Aorta (tissue), 5 donors: ENCODE measurements around the gene PPM1B. TPM values are rescaled to one million over a fixed set of nuclear protein-coding genes. Genes with fewer than 3 reads are reported as not detected.

ENCODE experiments used
- ATAC-seq: fragments of 200-7000 bp; cut with Tn5 transposase; one replicate; pipeline ENCODE4 v1.9.1; 2022; ENCODE audit warnings: moderate library complexity; ENCODE audit not compliant: low FRiP score
- DNase-seq, 2 donors: peaks; one replicate each; pipeline ENCODE4 v3.0.0-alpha.2; 2020
- H3K27ac ChIP-seq, 2 donors: one replicate each; pipeline ENCODE4 v1.5.1; 2013; ENCODE audit warnings: low read length in 2 of 2, mild to moderate bottlenecking in 2 of 2, moderate library complexity in 2 of 2, control low read depth in 1 of 2, inconsistent platforms in 1 of 2, low read depth in 1 of 2
- H3K27me3 ChIP-seq, 2 donors: one replicate each; pipeline ENCODE4 v1.6.1; 2013; ENCODE audit warnings: control low read depth in 1 of 2, low read length in 1 of 2, mild to moderate bottlenecking in 1 of 2, moderate library complexity in 1 of 2; ENCODE audit not compliant: insufficient read depth in 2 of 2, control insufficient read depth in 1 of 2
- H3K36me3 ChIP-seq, 2 donors: one replicate each; pipeline ENCODE4 v1.6.1; 2013; ENCODE audit warnings: control low read depth in 1 of 2, low read length in 1 of 2, mild to moderate bottlenecking in 1 of 2; ENCODE audit not compliant: insufficient read depth in 2 of 2, control insufficient read depth in 1 of 2
- H3K4me1 ChIP-seq, 2 donors: one replicate each; pipeline ENCODE4 v1.6.1; 2013; ENCODE audit warnings: low read length in 2 of 2, control low read depth in 1 of 2, mild to moderate bottlenecking in 1 of 2, moderate library complexity in 1 of 2; ENCODE audit not compliant: insufficient read depth in 2 of 2, control insufficient read depth in 1 of 2
- H3K4me3 ChIP-seq, 2 donors: one replicate each; pipeline ENCODE4 v1.5.1; 2013; ENCODE audit warnings: low read length in 2 of 2, control low read depth in 1 of 2, mild to moderate bottlenecking in 1 of 2
- H3K9me3 ChIP-seq: one replicate; pipeline ENCODE4 v1.6.1; 2013; ENCODE audit warnings: mild to moderate bottlenecking, low read length; ENCODE audit not compliant: control insufficient read depth
- WGBS, 2 donors: extraction: QIAGEN DNeasy Blood & Tissue Kit; methylation state at CpG; one replicate each; pipeline ENCODE4 v1.1.7; 2013; 5-methylcytosine and 5-hydroxymethylcytosine counted together
- intact Hi-C, 2 donors: fragments of 100-400 bp; cut with DNase I; formaldehyde crosslinking; loops; one replicate each; pipeline versions ENCODE4 v1.14.2 to v1.15.0; 2022
- polyA plus RNA-seq, 2 donors: library from polyadenylated mRNA; stranded (reverse); fragments of 200-250 nt; gene quantifications; one replicate each; pipeline ENCODE4 v1.2.3, GENCODE V29; 2013
- total RNA-seq, 2 donors: library from RNA; stranded (reverse); fragmentation: NEBNext Ultra II Directional; extraction: Animal tissue kit (Norgen Biotek cat#: 25700); gene quantifications; one replicate each; pipeline ENCODE4 v1.2.1, GENCODE V29; 2021
- donor health status: healthy with polysubstance abuse.
- donor health status: Bipolar disorder and iron deficiency.
- donor health status: DM: no; HTN: no; CAD: no.
- donor health status: DM: no; HTN: no; CAD: no.
- donor health status: DM: yes; HTN: yes; CAD: no.

PPM1B gene
- total and polyA plus RNA-seq, 4 donors = 42.1 to 75.6 (median 50.3) TPM

DNA sequence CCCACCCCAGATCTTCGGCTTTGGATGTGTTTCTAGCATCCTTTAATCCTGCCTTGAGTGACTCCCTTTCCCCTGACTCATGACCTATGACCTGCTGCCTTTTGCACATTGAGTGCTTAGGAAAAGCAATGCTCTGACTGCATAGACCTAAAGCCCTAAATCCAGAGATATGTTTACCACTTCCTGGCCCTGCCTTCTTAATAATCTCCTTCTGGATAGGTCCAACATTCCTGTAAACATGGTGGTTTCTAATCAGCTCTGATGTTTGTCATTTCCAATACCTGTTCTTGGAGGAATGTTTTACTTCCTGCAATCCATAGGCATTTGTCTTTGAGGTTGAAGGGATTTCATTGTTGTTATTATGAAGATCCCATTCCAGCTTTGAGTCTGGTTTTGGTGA, 108.9 kb downstream of the PPM1B start:
- Histone ChIP-seq H3K27ac (no peak overlapping the region), H3K9me3 (no peaks in the 10 kb centered on the region), H3K36me3 (no peaks in the 10 kb centered on the region), H3K27me3 (no peaks in the 10 kb centered on the region), H3K4me1 (peaks cover 0 to 3% of the 10 kb centered on the region in 2 donors), H3K4me3 (no peak overlapping the region)
- ATAC-seq = no peak
- WGBS, 2 donors = 82 to 91% methylated on average over 1 of the region's 1 CpG
- intact Hi-C loops = no loop called here
- no peak for DNase-seq

DNA sequence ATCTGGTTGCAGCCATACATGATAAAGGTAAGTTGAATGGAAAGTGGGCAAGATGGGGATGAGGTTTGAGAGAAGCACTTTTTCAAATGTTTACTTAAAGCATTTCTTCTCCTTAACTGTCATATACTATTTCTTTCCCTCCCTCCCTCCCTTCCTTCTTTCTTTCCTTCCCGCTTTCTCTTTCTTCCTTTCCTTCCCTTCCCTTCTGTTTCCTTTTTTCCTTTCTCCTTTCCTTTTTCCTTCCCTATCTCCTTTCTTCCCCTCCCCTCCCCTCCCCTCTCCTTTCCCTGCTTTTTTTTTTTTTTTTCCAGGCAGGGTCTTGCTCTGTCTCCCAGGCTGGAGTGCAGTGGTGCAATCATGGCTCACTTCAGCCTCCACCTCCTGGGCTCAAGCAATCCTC, 112.2 kb downstream of the PPM1B start:
- H3K4me3 ChIP-seq = no peak overlapping the region
- no peak overlapping the region for H3K27ac ChIP-seq
- no peaks in the 10 kb centered on the region for H3K27me3 ChIP-seq
- DNase-seq (no peak), ATAC-seq (no peak)
- WGBS, 2 donors = 96 to 100% methylated on average over 1 of the region's 1 CpG
- H3K9me3 ChIP-seq = no peaks in the 10 kb centered on the region
- H3K36me3 ChIP-seq = no peaks in the 10 kb centered on the region
- intact Hi-C loops = no loop called here
- H3K4me1 ChIP-seq = no peaks in the 10 kb centered on the region

Other genes with a start within 250 kb of the PPM1B start
- gene LRPPRC, start 172.9 kb upstream of the PPM1B start, total RNA-seq = 10 to 100 TPM; 42.7 to 51.4 TPM
- 10 to 100 TPM; 10.3 to 22.0 TPM for gene LRPPRC, start 172.9 kb upstream of the PPM1B start, polyA plus RNA-seq
- gene SLC3A1, start 106.6 kb downstream of the PPM1B start, total RNA-seq = under 1 TPM; 0.24 to 0.26 TPM
- gene SLC3A1, start 106.6 kb downstream of the PPM1B start, polyA plus RNA-seq = 1 to 10 TPM in 1 of 2 donors, under 1 TPM in 1; 0.33 to 5.4 TPM
- gene PREPL, start 192.6 kb downstream of the PPM1B start, total RNA-seq = 10 to 100 TPM; 49.8 to 60.3 TPM
- 10 to 100 TPM; 17.2 to 32.4 TPM for gene PREPL, start 192.6 kb downstream of the PPM1B start, polyA plus RNA-seq
- gene CAMKMT, start 193.1 kb downstream of the PPM1B start, total RNA-seq = 10 to 100 TPM; 14.1 to 15.2 TPM
- 1 to 10 TPM; 3.1 to 9.8 TPM for gene CAMKMT, start 193.1 kb downstream of the PPM1B start, polyA plus RNA-seq